Subcutaneous abdominal adipose tissue (tissue), 5 donors: ENCODE measurements around the gene RPS4Y2.

Experiments used
- H3K27ac ChIP-seq: one replicate; pipeline ENCODE4 v1.7.0; 2013; ENCODE audit warnings: low read depth, mild to moderate bottlenecking, inconsistent platforms, low read length, moderate library complexity
- H3K27me3 ChIP-seq, 5 donors: one replicate each; pipeline ENCODE4 v1.7.0; 2013; ENCODE audit warnings: low read length in 5 of 5, inconsistent platforms in 1 of 5; ENCODE audit not compliant: control insufficient read depth in 5 of 5, insufficient read depth in 4 of 5
- H3K36me3 ChIP-seq, 5 donors: one replicate each; pipeline ENCODE4 v1.7.0; 2013; ENCODE audit warnings: low read length in 5 of 5; ENCODE audit not compliant: control insufficient read depth in 5 of 5, insufficient read depth in 5 of 5
- H3K4me1 ChIP-seq, 5 donors: one replicate each; pipeline ENCODE4 v1.7.0; 2013; ENCODE audit warnings: low read length in 5 of 5, mild to moderate bottlenecking in 3 of 5, moderate library complexity in 1 of 5; ENCODE audit not compliant: control insufficient read depth in 5 of 5, insufficient read depth in 5 of 5
- H3K4me3 ChIP-seq, 5 donors: one replicate each; pipeline ENCODE4 v1.7.0; 2013; ENCODE audit warnings: low read length in 5 of 5, low read depth in 1 of 5
- H3K9ac ChIP-seq, 5 donors: one replicate each; pipeline ENCODE4 v1.7.0; 2013; ENCODE audit warnings: low read length in 5 of 5, mild to moderate bottlenecking in 4 of 5, moderate library complexity in 3 of 5
- H3K9me3 ChIP-seq, 5 donors: one replicate each; pipeline ENCODE4 v1.7.0; 2013; ENCODE audit warnings: low read length in 5 of 5; ENCODE audit not compliant: control insufficient read depth in 5 of 5
- donor health status: healthy.
- donor health status: healthy.
- donor health status: healthy.
- donor health status: healthy.
- donor health status: healthy.

RPS4Y2 gene

GRCh38 chrY:20755808-20756207 lies at the start of gene RPS4Y2:
Gene RPS4Y2, plus strand, starts transcription at chrY:20756108. Its CDS starts 56 bp downstream, at chrY:20756164.
- H3K27ac ChIP-seq: no peak within 1 kb of the TSS
- no peaks in the 10 kb centered on the region for H3K36me3 ChIP-seq
- H3K9ac ChIP-seq: no peak within 1 kb of the TSS
- no peaks in the 10 kb centered on the region for H3K9me3 ChIP-seq
- H3K4me1 ChIP-seq: no peaks in the 10 kb centered on the region
- no peak within 1 kb of the TSS for H3K4me3 ChIP-seq
- no peaks in the 10 kb centered on the region for H3K27me3 ChIP-seq

- Histone ChIP-seq H3K9me3 (no peaks in the 10 kb centered on the region), H3K9ac (no peak overlapping the region), H3K36me3 (no peaks in the 10 kb centered on the region), H3K27ac (no peak overlapping the region), H3K27me3 (no peaks in the 10 kb centered on the region), H3K4me1 (no peaks in the 10 kb centered on the region), H3K4me3 (no peak overlapping the region)
These were observed 41.5 kb upstream of the RPS4Y2 start for GRCh38 chrY:20714391-20714790.

GRCh38 chrY:20726184-20726907 lies 29.6 kb upstream of the RPS4Y2 start:
- Histone ChIP-seq H3K9me3 (no peaks in the 10 kb centered on the region), H3K27ac (no peak overlapping the region), H3K4me3 (no peak overlapping the region), H3K9ac (no peak overlapping the region), H3K4me1 (no peaks in the 10 kb centered on the region), H3K27me3 (no peaks in the 10 kb centered on the region), H3K36me3 (no peaks in the 10 kb centered on the region)

GRCh38 chrY:20735200-20735599 lies 20.7 kb upstream of the RPS4Y2 start:
- Histone ChIP-seq H3K36me3 (no peaks in the 10 kb centered on the region), H3K27me3 (no peaks in the 10 kb centered on the region), H3K9me3 (no peaks in the 10 kb centered on the region), H3K4me3 (no peak overlapping the region), H3K27ac (no peak overlapping the region), H3K4me1 (no peaks in the 10 kb centered on the region), H3K9ac (no peak overlapping the region)

- Histone ChIP-seq H3K36me3 (no peaks in the 10 kb centered on the region), H3K27ac (no peak overlapping the region), H3K4me3 (no peak overlapping the region), H3K27me3 (no peaks in the 10 kb centered on the region), H3K9me3 (no peaks in the 10 kb centered on the region), H3K9ac (no peak overlapping the region), H3K4me1 (no peaks in the 10 kb centered on the region)
These were observed 16.1 kb upstream of the RPS4Y2 start for GRCh38 chrY:20739806-20740205.

- H3K4me1 ChIP-seq: no peaks in the 10 kb centered on the region
- no peak overlapping the region for H3K9ac ChIP-seq
- no peak overlapping the region for H3K27ac ChIP-seq
- no peaks in the 10 kb centered on the region for H3K9me3 ChIP-seq
- no peak overlapping the region for H3K4me3 ChIP-seq
- no peaks in the 10 kb centered on the region for H3K36me3 ChIP-seq
- no peaks in the 10 kb centered on the region for H3K27me3 ChIP-seq
These were observed 15.3 kb upstream of the RPS4Y2 start for GRCh38 chrY:20740609-20741008.

GRCh38 chrY:20745060-20745459 lies 10.8 kb upstream of the RPS4Y2 start:
- Histone ChIP-seq H3K36me3 (no peaks in the 10 kb centered on the region), H3K9me3 (no peaks in the 10 kb centered on the region)

GRCh38 chrY:20746919-20747318 lies 9.0 kb upstream of the RPS4Y2 start:
- Histone ChIP-seq H3K9ac (no peak overlapping the region), H3K4me3 (no peak overlapping the region), H3K4me1 (no peaks in the 10 kb centered on the region), H3K36me3 (no peaks in the 10 kb centered on the region), H3K9me3 (no peaks in the 10 kb centered on the region), H3K27ac (no peak overlapping the region), H3K27me3 (no peaks in the 10 kb centered on the region)

More at GRCh38 chrY:20745060-20745459, 10.8 kb upstream of the RPS4Y2 start:
- Histone ChIP-seq H3K9ac (no peak overlapping the region), H3K4me3 (no peak overlapping the region), H3K27ac (no peak overlapping the region), H3K4me1 (no peaks in the 10 kb centered on the region), H3K27me3 (no peaks in the 10 kb centered on the region)

- no peak overlapping the region for H3K4me3 ChIP-seq
- no peaks in the 10 kb centered on the region for H3K4me1 ChIP-seq
- no peak overlapping the region for H3K27ac ChIP-seq
- no peak overlapping the region for H3K9ac ChIP-seq
- H3K27me3 ChIP-seq: no peaks in the 10 kb centered on the region
- no peaks in the 10 kb centered on the region for H3K36me3 ChIP-seq
- no peaks in the 10 kb centered on the region for H3K9me3 ChIP-seq
These were observed 8.0 kb downstream of the RPS4Y2 start for GRCh38 chrY:20763869-20764268.

- H3K36me3 ChIP-seq: no peaks in the 10 kb centered on the region
- no peaks in the 10 kb centered on the region for H3K4me1 ChIP-seq
- no peak overlapping the region for H3K9ac ChIP-seq
- H3K9me3 ChIP-seq: no peaks in the 10 kb centered on the region
- H3K27me3 ChIP-seq: no peaks in the 10 kb centered on the region
- H3K27ac ChIP-seq: no peak overlapping the region
- no peak overlapping the region for H3K4me3 ChIP-seq
These were observed 9.2 kb downstream of the RPS4Y2 start for GRCh38 chrY:20765117-20765516.
